Natural killer cell treated with Interleukin-12 subunit alpha and Interleukin-12 subunit beta and Interleukin-15 and Interleukin-18, amount 100 ng/mL, for 72 hours (primary cell): Measurements from ENCODE around the gene PDGFB. TPM values are rescaled to one million over a fixed set of nuclear protein-coding genes. Genes with fewer than 3 reads are reported as not detected.

ENCODE experiments used
- ATAC-seq, 2 donors: fragments of 150-1000 bp; cut with Tn5 transposase in 1 of 2; sonication (Bioruptor Pico), chemical (Tn5 transposase) in 1 of 2; 2 replicates each; pipeline ENCODE4 v1.10.0; 2021
- DNase-seq: peaks from one replicate; pipeline ENCODE4 v3.0.0; 2022; ENCODE audit warnings: low spot score
- H3K27ac Mint-ChIP-seq, 2 donors: 1 replicate in 1 of 2; 2 replicates in 1 of 2; pipeline ENCODE4 v1.8.0; 2022; ENCODE audit warnings: mixed read lengths in 2 of 2, mild to moderate bottlenecking in 1 of 2, moderate library complexity in 1 of 2
- H3K27me3 Mint-ChIP-seq, 2 donors: 1 replicate in 1 of 2; 2 replicates in 1 of 2; pipeline ENCODE4 v1.8.0; 2022; ENCODE audit warnings: mixed read lengths in 2 of 2
- H3K36me3 Mint-ChIP-seq: one replicate; pipeline ENCODE4 v1.8.0; 2022; ENCODE audit warnings: mixed read lengths
- H3K4me1 Mint-ChIP-seq, 2 donors: 1 replicate in 1 of 2; 2 replicates in 1 of 2; pipeline ENCODE4 v1.8.0; 2022; ENCODE audit warnings: low read depth in 2 of 2, mixed read lengths in 2 of 2, mild to moderate bottlenecking in 1 of 2
- H3K4me3 Mint-ChIP-seq: one replicate; pipeline ENCODE4 v1.8.0; 2022; ENCODE audit warnings: mixed read lengths
- H3K9me3 Mint-ChIP-seq: 2 replicates; pipeline ENCODE4 v1.8.0; 2022; ENCODE audit warnings: mixed read lengths
- total RNA-seq, 2 donors: library from RNA; stranded (reverse); gene quantifications; one replicate each; pipeline ENCODE4 v1.2.3, GENCODE V29; 2022

PDGFB gene
- total RNA-seq, 2 donors from 2014 or later: not detected

DNA sequence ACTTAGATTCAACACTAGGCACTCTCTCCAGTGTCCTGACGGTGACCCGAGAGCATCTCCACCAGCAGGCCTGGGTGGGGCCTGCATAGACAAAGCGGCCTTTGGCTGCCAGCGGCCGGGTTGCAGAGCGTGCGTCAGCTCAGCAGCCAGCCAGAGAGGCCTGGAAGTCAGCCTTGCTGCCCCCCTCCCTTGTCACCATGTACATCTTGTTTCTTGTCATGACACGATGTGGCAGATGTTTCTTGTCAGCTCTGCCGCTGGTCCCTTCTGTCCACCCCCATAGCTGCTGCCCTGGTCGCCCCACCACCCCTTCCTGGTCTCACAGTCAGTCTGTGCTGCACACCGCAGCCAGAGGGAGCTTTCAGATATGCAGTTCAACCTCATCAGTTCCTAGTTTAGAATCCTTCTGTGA, 59.2 kb downstream of the PDGFB start:
- H3K9me3 Mint-ChIP-seq: no peaks in the 10 kb centered on the region
- no peak for ATAC-seq
- no peak for DNase-seq
- H3K27ac Mint-ChIP-seq: no peak overlapping the region
- H3K27me3 Mint-ChIP-seq: peaks cover 2 to 7% of the 10 kb centered on the region in 2 donors
- no peaks in the 10 kb centered on the region for H3K36me3 Mint-ChIP-seq
- no peak overlapping the region for H3K4me3 Mint-ChIP-seq
- peaks cover 10 to 12% of the 10 kb centered on the region in 2 donors for H3K4me1 Mint-ChIP-seq

GRCh38 chr22:39184586-39185577, 59.9 kb downstream of the PDGFB start:
- H3K9me3 Mint-ChIP-seq: no peaks in the 10 kb centered on the region
- H3K4me1 Mint-ChIP-seq: peaks cover 10 to 12% of the 10 kb centered on the region in 2 donors
- no peak overlapping the region for H3K27ac Mint-ChIP-seq
- H3K36me3 Mint-ChIP-seq: no peaks in the 10 kb centered on the region
- H3K4me3 Mint-ChIP-seq: no peak overlapping the region
- H3K27me3 Mint-ChIP-seq: peaks cover 2 to 7% of the 10 kb centered on the region in 2 donors
- DNase-seq (no peak), ATAC-seq (no peak)

DNA sequence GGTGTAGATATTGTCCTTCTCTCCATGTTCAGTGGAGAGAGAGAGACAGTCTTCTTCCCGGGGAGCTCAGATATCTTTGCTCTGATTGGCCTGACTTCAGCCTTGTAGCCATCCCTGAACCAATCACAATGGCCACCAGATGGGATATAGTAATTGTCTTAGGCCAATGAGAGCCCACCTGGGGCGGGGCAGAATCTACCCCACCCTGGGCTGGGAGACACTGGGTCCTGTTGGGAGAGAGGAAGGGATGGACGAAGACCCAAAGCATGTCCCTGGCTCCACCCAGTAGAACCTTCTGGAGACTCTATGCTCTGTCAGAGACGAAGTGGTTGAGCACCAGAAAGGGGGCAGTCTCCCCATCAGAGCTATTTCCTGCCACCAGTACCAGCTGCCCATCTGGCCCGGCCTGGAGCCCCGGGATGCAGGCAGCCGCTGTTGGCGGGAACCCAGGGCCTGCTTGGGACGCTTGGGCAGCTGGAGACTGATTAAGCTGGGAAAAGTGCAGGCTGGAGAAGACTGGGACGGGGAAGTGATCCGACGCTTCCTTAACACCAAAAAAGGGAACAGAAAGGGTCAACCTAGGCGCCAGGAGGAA, 60.7 kb downstream of the PDGFB start:
- Mint-ChIP-seq H3K9me3 (no peaks in the 10 kb centered on the region), H3K4me3 (no peak overlapping the region), H3K36me3 (no peaks in the 10 kb centered on the region), H3K27me3 (peaks cover 2 to 7% of the 10 kb centered on the region in 2 donors), H3K27ac (no peak overlapping the region), H3K4me1 (peaks cover 17 to 19% of the 10 kb centered on the region in 2 donors)
- DNase-seq: no peak
- ATAC-seq: peak in 1 of 2 donors; percentile 8

DNA sequence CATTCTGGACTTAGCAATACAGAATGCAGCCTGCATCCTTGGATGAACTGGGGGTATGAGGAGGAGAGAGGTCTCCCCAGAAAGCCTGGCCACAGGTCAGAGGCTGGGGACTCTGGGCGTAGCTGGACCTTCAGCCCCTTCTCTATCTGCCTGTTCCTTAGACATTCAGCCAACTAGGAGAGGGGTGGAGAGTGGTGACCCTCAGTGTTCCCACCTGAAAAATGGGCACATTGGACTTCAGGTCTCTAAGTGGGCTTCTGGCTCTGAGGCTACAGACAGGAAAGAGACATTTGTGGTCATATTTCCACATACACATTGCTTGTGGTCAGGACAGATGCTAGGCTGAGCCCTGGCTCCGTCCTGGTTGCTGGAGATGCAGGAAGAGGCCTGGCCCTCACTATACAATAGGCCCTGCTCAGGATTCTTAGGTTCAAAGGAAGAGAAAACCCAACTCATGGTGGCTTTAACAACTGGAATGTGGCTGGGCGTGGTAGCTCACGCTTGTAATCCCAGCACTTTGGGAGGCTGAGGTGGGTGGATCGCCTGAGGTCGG, 62.2 kb downstream of the PDGFB start:
- no peaks in the 10 kb centered on the region for H3K36me3 Mint-ChIP-seq
- no peak for DNase-seq
- no peak for ATAC-seq
- no peaks in the 10 kb centered on the region for H3K9me3 Mint-ChIP-seq
- peaks cover 0 to under 1% of the 10 kb centered on the region in 2 donors for H3K27me3 Mint-ChIP-seq
- peaks cover 30 to 33% of the 10 kb centered on the region in 2 donors for H3K4me1 Mint-ChIP-seq
- H3K27ac Mint-ChIP-seq: peak overlapping the region in 1 of 2 donors; percentile 12
- no peak overlapping the region for H3K4me3 Mint-ChIP-seq

- H3K27me3 Mint-ChIP-seq: no peaks in the 10 kb centered on the region
- DNase-seq (no peak), ATAC-seq (no peak)
- no peaks in the 10 kb centered on the region for H3K9me3 Mint-ChIP-seq
- H3K4me3 Mint-ChIP-seq: no peak overlapping the region
- peaks cover 30 to 36% of the 10 kb centered on the region in 2 donors for H3K4me1 Mint-ChIP-seq
- no peak overlapping the region for H3K27ac Mint-ChIP-seq
- no peaks in the 10 kb centered on the region for H3K36me3 Mint-ChIP-seq
Measured at GRCh38 chr22:39181778-39182177, 63.0 kb downstream of the PDGFB start.

DNA sequence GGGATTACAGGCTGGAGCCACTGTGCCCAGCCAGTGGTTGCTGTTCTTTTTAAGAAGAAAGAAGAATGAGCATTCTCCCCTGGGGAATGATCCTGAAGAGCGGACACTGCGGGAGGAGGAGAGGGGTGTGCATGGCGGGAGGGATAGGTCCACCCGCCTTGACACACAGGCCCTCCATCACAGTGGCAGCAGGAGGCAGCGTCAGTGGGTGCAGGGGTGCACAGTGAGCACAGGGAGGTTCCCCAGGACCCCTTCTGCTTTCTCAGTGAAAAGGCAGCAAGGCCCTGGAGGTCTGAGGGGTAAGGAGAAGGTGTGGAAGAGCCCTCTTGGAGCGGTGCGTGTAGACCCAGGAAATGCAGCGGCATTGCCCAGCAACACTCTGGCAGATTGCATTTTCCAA, 63.4 kb downstream of the PDGFB start:
- Mint-ChIP-seq H3K4me1 (peaks cover 30 to 36% of the 10 kb centered on the region in 2 donors), H3K27me3 (no peaks in the 10 kb centered on the region), H3K4me3 (no peak overlapping the region), H3K9me3 (no peaks in the 10 kb centered on the region), H3K27ac (no peak overlapping the region), H3K36me3 (no peaks in the 10 kb centered on the region)
- no peak for DNase-seq
- no peak for ATAC-seq

DNA sequence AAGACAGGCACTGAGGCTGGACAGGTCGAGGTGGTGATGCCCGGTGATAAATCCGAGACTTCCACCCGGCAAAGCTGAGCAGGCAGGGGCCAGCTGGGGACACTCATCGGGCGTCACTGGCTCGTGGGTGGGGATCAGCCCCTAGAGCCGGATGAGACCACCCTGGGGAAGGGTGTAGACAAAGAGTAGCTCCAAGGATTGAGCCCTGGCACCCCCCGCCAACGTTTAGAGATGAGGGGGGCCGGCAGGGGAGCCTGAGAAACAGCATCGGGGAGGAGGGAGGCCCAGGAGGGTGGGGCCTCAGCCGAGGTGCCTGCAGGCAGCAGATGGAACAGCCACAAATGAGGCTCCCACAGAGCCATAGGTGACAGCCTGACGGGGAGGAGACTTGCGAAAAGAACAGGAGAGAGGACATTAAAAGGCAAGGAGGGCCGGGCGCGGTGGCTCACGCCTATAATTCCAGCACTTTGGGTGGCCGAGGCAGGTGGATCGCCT, 64.9 kb downstream of the PDGFB start:
- H3K4me1 Mint-ChIP-seq: peaks cover 30 to 34% of the 10 kb centered on the region in 2 donors
- H3K4me3 Mint-ChIP-seq: no peak overlapping the region
- DNase-seq (no peak), ATAC-seq (no peak)
- no peaks in the 10 kb centered on the region for H3K9me3 Mint-ChIP-seq
- no peaks in the 10 kb centered on the region for H3K36me3 Mint-ChIP-seq
- no peaks in the 10 kb centered on the region for H3K27me3 Mint-ChIP-seq
- peak overlapping the region; percentile 19 to 24 for H3K27ac Mint-ChIP-seq

- DNase-seq (no peak), ATAC-seq (no peak)
- no peaks in the 10 kb centered on the region for H3K27me3 Mint-ChIP-seq
- H3K4me3 Mint-ChIP-seq: no peak overlapping the region
- H3K4me1 Mint-ChIP-seq: peaks cover 34 to 36% of the 10 kb centered on the region in 2 donors
- H3K27ac Mint-ChIP-seq: peak overlapping the region; percentile 19 to 24
- no peaks in the 10 kb centered on the region for H3K36me3 Mint-ChIP-seq
- no peaks in the 10 kb centered on the region for H3K9me3 Mint-ChIP-seq
Measured at GRCh38 chr22:39179401-39179827, 65.4 kb downstream of the PDGFB start.

DNA sequence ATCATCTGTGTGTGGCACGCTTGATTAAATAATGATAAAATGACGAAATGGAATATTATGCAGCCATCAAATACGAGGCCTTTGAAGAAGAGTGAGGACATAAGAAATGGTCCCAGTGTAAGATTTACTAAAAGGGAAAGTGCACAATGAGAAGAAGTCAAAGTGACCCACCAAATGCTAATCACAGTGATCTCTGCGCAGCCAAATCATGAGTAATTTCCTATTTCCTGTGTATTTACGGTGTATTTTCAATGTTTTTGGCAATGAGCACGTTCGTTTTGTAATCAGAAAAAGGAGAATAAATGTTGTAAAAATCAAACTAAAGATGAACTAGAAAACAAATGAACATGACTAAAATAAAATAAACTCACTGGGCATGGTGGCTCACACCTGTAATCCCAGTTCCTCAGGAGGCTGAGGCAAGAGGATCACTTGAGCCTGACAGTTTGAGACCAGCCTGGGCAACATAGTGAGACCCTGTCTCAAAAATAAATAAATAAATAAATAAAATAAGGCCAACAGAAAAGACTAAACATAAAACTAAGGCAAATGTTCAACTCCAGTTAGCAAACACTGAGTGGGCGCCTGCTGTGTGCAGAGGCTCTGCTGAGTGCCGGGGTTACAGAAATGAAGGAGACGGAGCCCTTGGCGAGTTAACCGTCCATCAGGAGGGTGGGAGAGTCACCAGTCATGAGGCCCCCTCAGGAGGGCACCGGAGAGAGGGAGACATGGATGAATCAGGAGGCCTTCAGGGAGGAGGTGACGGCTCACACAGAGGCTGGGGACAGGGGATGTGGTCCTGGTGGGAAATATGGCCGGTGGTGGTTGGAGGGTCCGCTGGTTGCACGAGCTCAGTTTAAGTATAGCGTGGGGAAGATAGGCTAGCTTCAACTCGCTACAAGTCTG, 66.3 kb downstream of the PDGFB start:
- peak overlapping the region; percentile 57 for H3K4me3 Mint-ChIP-seq
- peak overlapping the region; percentile 19 to 26 for H3K27ac Mint-ChIP-seq
- no peaks in the 10 kb centered on the region for H3K36me3 Mint-ChIP-seq
- no peaks in the 10 kb centered on the region for H3K9me3 Mint-ChIP-seq
- H3K27me3 Mint-ChIP-seq: no peaks in the 10 kb centered on the region
- peaks cover 44 to 46% of the 10 kb centered on the region in 2 donors for H3K4me1 Mint-ChIP-seq
- ATAC-seq (no peak), DNase-seq (no peak)

GRCh38 chr22:39177791-39178190, 67.0 kb downstream of the PDGFB start:
- Mint-ChIP-seq H3K27me3 (no peaks in the 10 kb centered on the region), H3K9me3 (no peaks in the 10 kb centered on the region), H3K4me1 (peaks cover 50% of the 10 kb centered on the region in 2 donors), H3K36me3 (no peaks in the 10 kb centered on the region), H3K4me3 (peak overlapping the region; percentile 57), H3K27ac (peak overlapping the region in 1 of 2 donors; percentile 26)
- ATAC-seq: no peak
- DNase-seq: no peak

DNA sequence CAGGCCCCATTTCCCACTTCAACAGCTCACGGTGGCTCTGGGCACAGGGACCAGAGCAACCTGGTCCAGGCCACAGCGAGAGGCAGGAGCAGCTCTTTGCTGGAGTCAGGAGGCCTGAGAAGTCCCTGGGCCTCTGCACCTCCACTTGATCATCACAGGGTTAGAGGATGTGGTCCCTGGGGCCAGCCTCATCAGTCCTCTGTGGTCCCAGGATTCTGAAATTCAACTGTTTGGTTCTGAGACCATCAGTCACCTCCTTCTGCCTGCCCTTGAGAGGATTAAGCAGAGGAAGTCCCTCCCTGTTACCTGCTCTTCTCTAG, 67.4 kb downstream of the PDGFB start:
- Mint-ChIP-seq H3K9me3 (no peaks in the 10 kb centered on the region), H3K27ac (no peak overlapping the region), H3K4me1 (peaks cover 46 to 48% of the 10 kb centered on the region in 2 donors), H3K36me3 (no peaks in the 10 kb centered on the region), H3K4me3 (no peak overlapping the region), H3K27me3 (no peaks in the 10 kb centered on the region)
- ATAC-seq (no peak), DNase-seq (no peak)

- Mint-ChIP-seq H3K36me3 (no peaks in the 10 kb centered on the region), H3K27ac (no peak overlapping the region), H3K27me3 (no peaks in the 10 kb centered on the region), H3K4me1 (peaks cover 41 to 50% of the 10 kb centered on the region in 2 donors), H3K9me3 (no peaks in the 10 kb centered on the region), H3K4me3 (no peak overlapping the region)
- DNase-seq (no peak), ATAC-seq (no peak)
Measured at GRCh38 chr22:39176714-39177455, 67.9 kb downstream of the PDGFB start.
